Smooth muscle cell of the coronary artery (primary cell): ENCODE data around the gene GJC2. TPM values are rescaled to one million over a fixed set of nuclear protein-coding genes. Genes with fewer than 3 reads are reported as not detected.

ENCODE experiments used
- total RNA-seq: library from RNA; depleted of rRNA; stranded (reverse); fragments of >200 nt; gene quantifications from 2 replicates; pipeline ENCODE4 v1.2.3, GENCODE V29; 2014; ENCODE audit warnings: low replicate concordance

The GJC2 gene
- 2.7 and 4.1 TPM in 2 replicates for total RNA-seq

DNA sequence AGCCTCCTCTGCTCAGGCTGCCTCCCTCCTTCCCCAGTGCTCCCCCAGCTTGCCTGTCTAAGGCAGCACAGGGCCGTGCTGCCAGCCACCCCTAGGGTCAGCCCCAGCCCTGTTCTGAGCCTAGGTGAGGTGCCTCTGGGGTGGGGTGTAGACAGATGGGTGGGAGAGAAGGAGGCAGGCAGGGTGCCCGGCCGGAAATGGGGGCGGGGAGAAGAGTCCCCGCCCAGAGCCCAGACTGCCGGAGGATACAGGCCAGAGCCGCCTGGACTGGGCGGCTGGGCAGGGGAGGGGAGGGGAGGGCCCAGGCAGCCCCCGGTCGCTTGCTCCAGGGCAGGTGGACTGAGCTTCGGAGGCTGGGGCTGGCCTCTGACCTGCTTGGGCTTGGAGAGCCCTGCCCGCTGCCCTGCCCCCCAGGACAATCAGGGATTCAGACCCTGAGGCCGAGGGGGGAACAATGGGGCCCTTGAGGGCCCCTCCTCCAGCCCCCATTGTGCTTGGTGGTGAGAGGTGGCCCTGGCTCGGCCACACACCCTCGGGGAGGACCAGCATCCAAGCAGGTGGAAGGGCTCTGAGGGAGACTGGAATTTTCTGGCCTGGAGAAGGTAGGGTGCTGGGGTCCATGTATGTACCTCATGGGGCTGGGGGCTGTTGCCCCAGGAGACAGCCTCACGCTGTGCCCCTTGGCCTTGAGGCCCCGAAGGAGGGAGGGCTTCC is at the start of gene GJC2:
Gene GJC2, plus strand, starts transcription at position 525 of the 714 bp plus-strand sequence. CDS start 7,829 bp downstream, outside the sequence.

DNA sequence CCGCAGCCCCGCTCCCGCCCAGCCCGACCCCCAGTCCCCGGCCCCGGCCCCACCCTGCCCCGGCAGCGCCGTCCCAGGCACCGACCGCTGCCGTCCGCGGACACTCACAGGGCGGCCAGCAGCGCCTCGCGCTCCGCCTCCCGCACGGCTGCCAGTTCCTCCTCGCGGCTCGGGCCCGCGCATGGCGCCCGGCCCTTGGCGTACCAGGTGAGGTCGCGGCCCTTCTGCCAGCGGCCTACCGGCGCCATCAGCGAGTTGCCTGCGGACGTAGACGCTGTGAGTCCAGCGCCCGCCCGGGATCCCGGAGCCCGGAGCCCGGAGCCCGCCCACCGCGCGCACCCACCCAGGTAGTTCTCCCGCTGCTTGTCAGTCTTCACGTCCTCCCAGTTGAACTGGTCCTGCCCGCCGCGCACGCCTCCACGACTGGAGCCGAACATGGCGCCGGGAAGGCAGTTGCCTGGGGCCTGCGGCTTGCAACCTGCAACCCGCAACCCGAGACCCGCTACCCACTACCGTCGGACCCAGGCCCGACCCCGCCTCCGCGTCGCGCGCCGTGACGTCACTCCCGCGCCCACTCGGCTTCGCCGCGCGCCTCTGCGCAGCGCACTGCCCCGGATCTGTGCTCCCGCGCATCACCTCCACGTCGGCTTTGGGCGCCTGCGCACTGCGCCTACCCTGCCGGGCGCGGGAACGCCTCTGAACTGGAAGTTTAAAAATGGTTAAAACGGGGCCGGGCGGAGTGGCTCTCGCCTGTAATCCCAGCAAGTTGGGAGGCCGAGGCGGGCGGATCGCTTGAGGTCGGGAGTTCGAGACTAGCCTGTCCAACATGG is 46.7 kb upstream of the GJC2 start, which contains the start of gene C1orf35:
Gene C1orf35, minus strand, starts transcription at position 535 of the 830 bp plus-strand sequence. Its CDS starts 98 bp downstream, at position 437.

DNA sequence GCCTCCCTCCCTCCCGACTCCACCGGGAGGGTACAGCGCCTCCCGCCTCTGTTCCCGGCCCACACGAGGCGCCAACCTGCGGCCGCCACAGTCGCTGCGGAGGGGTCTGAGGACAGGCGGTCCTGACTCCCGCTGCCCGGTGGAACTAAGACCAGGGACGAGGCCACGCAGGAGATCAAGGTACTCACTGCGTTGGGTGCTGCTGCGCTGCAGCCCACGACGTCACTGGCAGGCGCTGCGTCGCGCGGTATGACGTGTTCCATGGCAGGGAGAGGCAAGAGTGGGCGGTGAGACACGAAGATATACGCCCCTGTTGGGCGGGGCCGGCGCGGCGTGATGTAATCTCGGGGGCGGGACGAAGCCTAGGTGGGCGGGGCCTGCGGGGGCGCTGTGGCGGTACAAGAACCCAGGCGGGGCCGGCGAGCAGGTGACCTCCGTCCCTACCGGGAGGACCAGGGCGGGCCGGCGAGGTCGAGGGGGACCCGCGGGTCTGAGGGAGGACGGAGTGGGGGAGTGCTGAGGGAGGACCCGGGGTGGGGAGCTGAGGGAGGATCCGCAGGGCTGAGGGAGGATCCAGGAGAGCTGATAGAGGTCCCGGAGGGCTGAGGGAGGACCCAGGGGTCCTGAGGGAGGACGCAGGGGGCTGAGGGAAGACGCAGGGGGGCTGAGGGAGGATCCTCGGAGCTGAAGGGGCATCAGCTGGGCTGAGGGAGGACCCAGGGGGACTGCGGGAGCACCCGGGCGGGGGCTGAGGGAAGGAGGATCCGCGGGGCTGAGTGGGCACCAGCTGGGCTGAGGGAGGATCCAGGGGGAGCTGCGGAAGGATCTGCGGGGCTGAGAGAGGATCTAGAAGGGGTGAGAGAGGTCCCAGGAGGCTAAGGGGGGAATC is 40.4 kb upstream of the GJC2 start, which contains the start of gene MRPL55:
Gene MRPL55, minus strand, starts transcription at position 227 of the 889 bp plus-strand sequence. CDS start 1,039 bp downstream, outside the sequence.

DNA sequence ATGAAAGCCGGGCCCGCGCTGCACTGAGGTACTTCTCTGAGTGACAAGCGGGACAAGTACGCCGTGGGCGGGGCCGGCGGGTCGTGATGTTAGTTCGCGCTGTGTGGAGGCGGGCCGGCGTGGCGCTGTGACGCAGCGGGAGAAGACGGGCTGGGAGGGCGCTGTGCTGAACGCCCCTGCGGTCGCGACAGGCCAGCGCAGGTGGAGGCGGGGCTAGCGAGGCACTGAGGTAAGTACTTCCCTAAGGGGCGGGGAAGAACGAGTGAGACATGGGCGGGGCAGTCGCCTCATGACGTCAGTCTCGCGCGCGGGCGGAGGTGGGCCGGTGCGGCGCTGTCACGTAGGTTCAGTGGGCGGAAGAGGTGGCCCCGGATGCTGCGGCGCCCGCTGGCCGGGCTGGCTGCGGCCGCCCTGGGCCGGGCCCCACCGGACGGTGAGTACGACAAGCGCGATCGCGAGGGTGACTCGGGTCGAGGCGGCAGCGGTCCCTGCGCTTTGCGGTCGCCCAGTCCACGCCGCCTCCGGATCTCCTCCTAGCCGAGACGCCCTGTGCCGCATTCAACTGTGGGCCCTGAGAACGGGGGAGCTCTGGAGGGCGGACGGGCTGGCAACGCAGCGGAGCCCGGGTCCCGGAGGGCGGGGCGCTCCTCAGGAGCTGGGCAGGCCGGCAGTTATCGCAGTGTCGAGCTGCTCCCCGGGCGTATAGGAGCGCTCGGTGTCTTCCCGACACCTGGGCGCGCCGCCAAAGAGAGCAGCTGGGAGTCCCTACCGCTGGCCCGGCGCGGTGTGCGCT is 9.6 kb upstream of the GJC2 start, which contains the start of gene GUK1:
Gene GUK1, plus strand, starts transcription at position 349 of the 793 bp plus-strand sequence. Its CDS starts 24 bp downstream, at position 373.

DNA sequence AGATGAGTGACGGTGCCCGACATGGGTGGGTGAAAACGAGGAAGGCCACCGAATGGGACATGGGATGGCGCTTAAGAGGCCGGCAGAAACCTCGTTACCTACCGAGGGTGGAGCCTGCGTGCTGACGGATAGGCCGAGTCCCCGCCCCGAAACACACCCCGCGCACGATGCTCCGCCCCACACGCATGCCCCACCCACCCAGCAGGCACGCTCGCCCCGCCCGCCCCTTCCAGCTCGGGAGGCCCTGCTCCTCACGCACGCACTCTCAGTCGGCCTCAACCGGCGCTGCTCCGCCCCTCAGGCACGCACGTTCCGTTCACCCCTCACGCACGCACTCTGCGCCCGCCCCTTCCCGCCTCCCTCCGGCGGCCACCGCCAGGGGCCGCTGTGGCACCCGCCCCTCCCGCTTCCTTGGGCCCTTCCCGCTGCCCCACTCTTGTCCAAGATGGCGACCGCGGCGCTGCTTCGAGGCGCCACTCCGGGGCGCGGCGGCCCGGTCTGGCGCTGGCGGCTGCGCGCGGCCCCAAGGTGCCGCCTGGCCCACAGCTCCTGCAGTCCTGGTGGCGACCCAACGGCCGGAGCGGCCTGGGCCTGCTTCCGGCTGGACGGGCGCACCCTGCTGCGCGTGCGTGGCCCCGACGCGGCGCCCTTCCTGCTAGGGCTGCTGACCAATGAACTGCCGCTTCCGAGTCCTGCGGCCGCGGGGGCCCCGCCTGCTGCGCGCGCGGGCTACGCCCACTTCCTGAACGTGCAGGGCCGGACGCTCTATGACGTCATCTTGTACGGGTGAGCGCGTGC is 15.8 kb downstream of the GJC2 start, which contains the start of gene IBA57:
Gene IBA57, plus strand, starts transcription at position 433 of the 798 bp plus-strand sequence. Its CDS starts 13 bp downstream, at position 446.

DNA sequence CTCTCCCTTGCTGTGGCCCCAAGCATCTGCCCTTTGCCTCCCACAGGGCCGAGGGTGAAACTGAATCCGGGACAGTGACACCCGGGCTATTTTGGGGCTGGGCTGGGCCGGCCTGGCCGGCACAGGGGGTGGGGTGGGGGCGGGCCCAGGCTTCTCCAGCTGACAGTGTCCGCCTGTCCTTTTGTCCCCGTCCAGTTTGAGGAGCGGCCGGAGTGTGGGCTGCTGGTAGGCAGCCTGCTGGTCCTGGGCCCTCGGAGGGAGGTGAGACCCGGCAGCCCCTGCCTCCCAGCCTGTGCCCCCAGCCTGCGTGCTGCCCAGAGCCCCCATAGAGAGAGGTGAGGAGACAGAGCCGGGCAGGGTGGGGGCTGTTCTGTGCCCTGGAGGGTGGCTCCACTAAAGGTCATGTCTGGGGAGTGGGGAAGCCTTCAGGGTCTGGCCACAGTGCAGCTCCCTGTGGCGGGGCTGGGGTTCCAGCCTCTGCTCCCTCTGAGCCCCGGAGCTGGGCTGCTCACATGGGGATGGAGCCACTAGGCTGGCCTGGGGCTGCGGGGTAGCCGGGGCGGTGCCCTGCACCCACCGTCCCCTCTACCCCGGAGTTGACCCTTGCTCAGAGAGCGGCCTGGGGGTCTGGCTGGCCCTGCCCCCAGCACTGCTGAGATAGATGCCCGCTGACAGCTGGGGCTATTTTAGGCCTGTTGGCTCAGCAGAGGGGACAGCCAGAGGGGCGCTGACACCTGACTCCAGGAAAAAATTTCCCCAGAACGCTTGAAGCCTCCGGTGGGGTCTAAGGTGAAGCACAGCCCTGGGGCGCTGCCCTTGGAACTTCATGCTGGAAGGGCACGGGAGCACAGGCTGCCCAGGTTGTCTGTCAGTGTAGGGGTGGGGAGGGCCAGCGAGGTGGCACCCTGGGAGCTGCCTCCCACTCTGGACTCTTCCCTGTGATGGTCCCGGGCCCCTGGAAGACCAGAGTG is 58.4 kb downstream of the GJC2 start, which contains the start of gene OBSCN:
Gene OBSCN, plus strand, starts transcription at position 194 of the 971 bp plus-strand sequence. CDS start 3,740 bp downstream, outside the sequence.

Other genes with a start within 250 kb of the GJC2 start
- gene WNT9A, start 202.0 kb upstream of the GJC2 start, total RNA-seq, result 0.23 and 0.70 TPM in 2 replicates
- not detected in 2 replicates for gene WNT3A, start 142.9 kb upstream of the GJC2 start, total RNA-seq
- gene ARF1, start 67.2 kb upstream of the GJC2 start, total RNA-seq, result 294 and 435 TPM in 2 replicates
- gene C1orf35, start 46.6 kb upstream of the GJC2 start, total RNA-seq, result 3.9 and 6.9 TPM in 2 replicates
- gene MRPL55, start 40.6 kb upstream of the GJC2 start, total RNA-seq, result 78.5 and 80.0 TPM in 2 replicates
- 640 and 916 TPM in 2 replicates for gene GUK1, start 9.7 kb upstream of the GJC2 start, total RNA-seq
- 1.5 and 2.3 TPM in 2 replicates for gene IBA57, start 15.9 kb downstream of the GJC2 start, total RNA-seq
- gene OBSCN, start 58.1 kb downstream of the GJC2 start, total RNA-seq, result 3.7 and 20.0 TPM in 2 replicates